ENCODE data around the gene ADAMTS16. TPM values are rescaled to one million over a fixed set of nuclear protein-coding genes. Genes with fewer than 3 reads are reported as not detected.

ADAMTS16 gene
- total and polyA plus RNA-seq, 9 of the 15 experiments (the other 6 are each of a cell fraction or from before 2014, with no cell fraction given), result not detected

- 4% methylated on average over 10 of the region's 10 CpGs for WGBS (ENCODE audit: insufficient coverage, low coverage, missing lambda C conversion rate)
- H3K79me2 ChIP-seq (ENCODE audit: control insufficient read depth, insufficient read depth, low read length), result no peaks in the 10 kb centered on the region
- ATAC-seq (no peak), FAIRE-seq (no peak), DNase-seq (ENCODE audit: extremely low read depth in 1 of 4, low spot score in 3 of 4) (no peak)
- no peak for TF ChIP-seq SREBF1 (IDR thresholded peaks at IDR 0.05; ENCODE audit: borderline replicate concordance, low read depth, low read length)
- no peak for TF ChIP-seq HDAC3 (IDR thresholded peaks at IDR 0.05; ENCODE audit: borderline replicate concordance, partially characterized antibody)
- TF ChIP-seq ZNF699 (CRISPR knock-in tag; IDR thresholded peaks at IDR 0.05; ENCODE audit: insufficient replicate concordance), result no peak
- TF ChIP-seq ZNF408 (CRISPR knock-in tag; IDR thresholded peaks at IDR 0.05; ENCODE audit: low read depth), result no peak
- no peaks in the 10 kb centered on the region for H3K36me3 ChIP-seq (ENCODE audit: control insufficient read depth, insufficient read depth, low read length)
- ChIA-PET POLR2A (interaction anchor here (0.6 kb wide), 1 partner anchor 83 kb away, joined by 3 read pairs; no protein-coding TSS in a partner anchor), CTCF (ENCODE audit: low intra/inter-chr PET ratio) (no interaction called here)
- no peak overlapping the region for H2AFZ ChIP-seq (ENCODE audit: low read depth, low read length)
- H3K27me3 ChIP-seq (ENCODE audit: control insufficient read depth in 2 of 2, insufficient read depth in 2 of 2, low read length in 2 of 2), result peaks cover 7 to 14% of the 10 kb centered on the region in 2 experiments; a peak in 3 of 5 replicates
- H3K27ac ChIP-seq (ENCODE audit: extremely low read depth, low read depth, low read length), result no peak overlapping the region
- in situ Hi-C loops (cut with MboI), result no loop called here
- no peaks in the 10 kb centered on the region for H3K9me1 ChIP-seq (ENCODE audit: control insufficient read depth, insufficient read depth, low read length)
- intact Hi-C loops (cut with micrococcal nuclease), result loop anchor here (5.0 kb wide), 1 partner anchor 126 kb away; no protein-coding TSS in a partner anchor
- H3K4me1 ChIP-seq (replicated peaks in 1 of 2; ENCODE audit: control insufficient read depth in 2 of 2, insufficient read depth in 2 of 2, low read length in 2 of 2), result no peaks in the 10 kb centered on the region
- no peaks in the 10 kb centered on the region for H3K9me3 ChIP-seq (replicated peaks; ENCODE audit: control insufficient read depth, insufficient read depth, low read depth, low read length)
- no TSS peak for BruUV-seq (replicated peaks)
- no peak overlapping the region for H3K4me2 ChIP-seq (ENCODE audit: insufficient read depth, low read length)
- H4K20me1 ChIP-seq (replicated peaks; ENCODE audit: control insufficient read depth, insufficient read depth, low read length), result no peaks in the 10 kb centered on the region
- H3K4me3 ChIP-seq, result no peak overlapping the region
- H3K9ac ChIP-seq (ENCODE audit: insufficient read depth in 1 of 2, low read depth in 2 of 2, low read length in 2 of 2), result no peak overlapping the region
These were observed 150.7 kb downstream of the ADAMTS16 start for GRCh38 chr5:5290674-5291334.

GRCh38 chr5:5291357-5291756, 151.2 kb downstream of the ADAMTS16 start:
- ATAC-seq (no peak), DNase-seq (ENCODE audit: extremely low read depth in 1 of 4, low spot score in 3 of 4) (no peak), FAIRE-seq (no peak)
- Histone ChIP-seq H3K36me3 (ENCODE audit: control insufficient read depth, insufficient read depth, low read length) (no peaks in the 10 kb centered on the region), H3K27me3 (ENCODE audit: control insufficient read depth in 2 of 2, insufficient read depth in 2 of 2, low read length in 2 of 2) (peaks cover 7 to 20% of the 10 kb centered on the region in 2 experiments; a peak in 3 of 5 replicates), H3K9me3 (replicated peaks; ENCODE audit: control insufficient read depth, insufficient read depth, low read depth, low read length) (no peaks in the 10 kb centered on the region), H3K4me2 (ENCODE audit: insufficient read depth, low read length) (no peak overlapping the region), H3K4me1 (replicated peaks in 1 of 2; ENCODE audit: control insufficient read depth in 2 of 2, insufficient read depth in 2 of 2, low read length in 2 of 2) (no peaks in the 10 kb centered on the region), H3K4me3 (no peak overlapping the region), H4K20me1 (replicated peaks; ENCODE audit: control insufficient read depth, insufficient read depth, low read length) (no peaks in the 10 kb centered on the region), H2AFZ (ENCODE audit: low read depth, low read length) (no peak overlapping the region), H3K79me2 (ENCODE audit: control insufficient read depth, insufficient read depth, low read length) (no peaks in the 10 kb centered on the region), H3K27ac (ENCODE audit: extremely low read depth, low read depth, low read length) (no peak overlapping the region), H3K9ac (ENCODE audit: insufficient read depth in 1 of 2, low read depth in 2 of 2, low read length in 2 of 2) (no peak overlapping the region), H3K9me1 (ENCODE audit: control insufficient read depth, insufficient read depth, low read length) (no peaks in the 10 kb centered on the region)
- in situ Hi-C loops (cut with MboI) (no loop called here), intact Hi-C loops (cut with micrococcal nuclease) (loop anchor here (5.0 kb wide), 1 partner anchor 126 kb away; no protein-coding TSS in a partner anchor)
- no peak for TF ChIP-seq SMARCE1 (IDR thresholded peaks at IDR 0.05)
- TF ChIP-seq ZKSCAN3 (CRISPR knock-in tag; IDR thresholded peaks at IDR 0.05), result no peak
- TF ChIP-seq SPI1 (IDR thresholded peaks at IDR 0.05; ENCODE audit: borderline replicate concordance, low read depth, low read length), result no peak
- TF ChIP-seq HDAC1 (IDR thresholded peaks at IDR 0.05), result no peak
- TF ChIP-seq E2F3 (CRISPR knock-in tag; IDR thresholded peaks at IDR 0.05), result no peak
- TF ChIP-seq TSC22D4 (tag; IDR thresholded peaks at IDR 0.05), result no peak
- no peak for TF ChIP-seq ZFX (CRISPR knock-in tag; IDR thresholded peaks at IDR 0.05)
- TF ChIP-seq ASH1L (IDR thresholded peaks at IDR 0.05; ENCODE audit: borderline replicate concordance, low read depth, partially characterized antibody), result no peak
- TF ChIP-seq NCOR1 (IDR thresholded peaks at IDR 0.05), result no peak
- no TSS peak for BruUV-seq (replicated peaks)
- 0% methylated on average over 7 of the region's 7 CpGs for WGBS (ENCODE audit: insufficient coverage, low coverage, missing lambda C conversion rate)
- ChIA-PET CTCF (ENCODE audit: low intra/inter-chr PET ratio) (no interaction called here), POLR2A (interaction anchor here (0.6 kb wide), 2 partner anchors 14 to 82 kb away, joined by 3 read pairs; no protein-coding TSS in a partner anchor)
